Stimulated activated CD8-positive, alpha-beta memory T cell treated with anti-CD3 and anti-CD28 coated beads, Interleukin-15, amount 100 ng/mL, for 24 hours (primary cell): ENCODE data around the gene PRUNE1.

ENCODE experiments used
- DNase-seq: peaks from one replicate; pipeline ENCODE4 v3.0.0-alpha.2; 2020; ENCODE audit warnings: low read depth

PRUNE1 gene

GRCh38 chr1:151005729-151006319 is 2.4 kb upstream of the PRUNE1 start:
- no peak for DNase-seq

GRCh38 chr1:151006327-151007052 is 1.8 kb upstream of the PRUNE1 start, which contains the start of gene MINDY1:
TSS of gene MINDY1 (minus strand) at chr1:151006902. CDS start at chr1:151002617, 4,285 bp downstream.
- DNase-seq: no peak

- no peak for DNase-seq
Measured at GRCh38 chr1:151007853-151008243, 401 bp upstream of the PRUNE1 start.

GRCh38 chr1:151009206-151009587 is 948 bp downstream of the PRUNE1 start:
- DNase-seq: no peak

- no peak for DNase-seq
Measured at GRCh38 chr1:151009674-151010345, 1.6 kb downstream of the PRUNE1 start.

GRCh38 chr1:151010346-151010726 is 2.1 kb downstream of the PRUNE1 start:
- DNase-seq: no peak

- no peak for DNase-seq
Measured at GRCh38 chr1:151011154-151011850, 3.1 kb downstream of the PRUNE1 start.

GRCh38 chr1:151012684-151013471 is 4.6 kb downstream of the PRUNE1 start:
- DNase-seq: no peak

GRCh38 chr1:151013518-151013917 is 5.3 kb downstream of the PRUNE1 start:
- no peak for DNase-seq

GRCh38 chr1:151024540-151025146 is 16.4 kb downstream of the PRUNE1 start:
- peak; percentile 47 for DNase-seq

- DNase-seq: no peak
Measured at GRCh38 chr1:151026460-151026859, 18.2 kb downstream of the PRUNE1 start.

- DNase-seq: no peak
Measured at GRCh38 chr1:151032164-151032563, 23.9 kb downstream of the PRUNE1 start.

GRCh38 chr1:151035167-151035566 is 26.9 kb downstream of the PRUNE1 start:
- no peak for DNase-seq

GRCh38 chr1:151036356-151036755 is 28.1 kb downstream of the PRUNE1 start, which contains the start of gene BNIPL:
TSS of gene BNIPL (plus strand) at chr1:151036586. CDS start at chr1:151036726, 140 bp downstream.
- no peak for DNase-seq

- DNase-seq: no peak
Measured at GRCh38 chr1:151037032-151037431, 28.8 kb downstream of the PRUNE1 start.

GRCh38 chr1:151039521-151039920 is 31.3 kb downstream of the PRUNE1 start:
- no peak for DNase-seq

- no peak for DNase-seq
Measured at GRCh38 chr1:151043163-151043562, 34.9 kb downstream of the PRUNE1 start.

GRCh38 chr1:151047591-151047924 is 39.3 kb downstream of the PRUNE1 start, which contains the start of gene C1orf56:
TSS of gene C1orf56 (plus strand) at chr1:151047751. CDS start at chr1:151047848, 97 bp downstream.
- peak; percentile 35 for DNase-seq

GRCh38 chr1:151047925-151048644 is 39.8 kb downstream of the PRUNE1 start:
- DNase-seq: no peak

- no peak for DNase-seq
Measured at GRCh38 chr1:151048645-151049032, 40.4 kb downstream of the PRUNE1 start.

- no peak for DNase-seq
Measured at GRCh38 chr1:151049458-151049857, 41.2 kb downstream of the PRUNE1 start.
